GM06990 (cell line): Measurements from ENCODE around the gene ASXL2.

Source experiments
- DNase-seq: peaks from one replicate; pipeline ENCODE4 v3.0.0-alpha.2; 2011; ENCODE audit not compliant: insufficient read length; ENCODE audit errors: extremely low read depth
- H3K27me3 ChIP-seq: replicated peaks from 2 replicates; pipeline ENCODE4 v1.6.0; 2011; ENCODE audit warnings: low read length; ENCODE audit not compliant: control insufficient read depth, insufficient read depth
- H3K36me3 ChIP-seq: 2 replicates; pipeline ENCODE4 v1.5.1; 2011; ENCODE audit warnings: low read length; ENCODE audit not compliant: control insufficient read depth, insufficient read depth
- H3K4me3 ChIP-seq: replicated peaks from 2 replicates; pipeline ENCODE4 v1.5.1; 2011; ENCODE audit warnings: low read depth, mild to moderate bottlenecking, control low read depth, low read length
- CTCF ChIP-seq: IDR thresholded peaks from 2 replicates; pipeline ENCODE4 v1.5.1; 2011; ENCODE audit warnings: low read length, control low read depth, mild to moderate bottlenecking, inconsistent platforms; ENCODE audit not compliant: insufficient read depth, poor library complexity, severe bottlenecking

The ASXL2 gene

DNA sequence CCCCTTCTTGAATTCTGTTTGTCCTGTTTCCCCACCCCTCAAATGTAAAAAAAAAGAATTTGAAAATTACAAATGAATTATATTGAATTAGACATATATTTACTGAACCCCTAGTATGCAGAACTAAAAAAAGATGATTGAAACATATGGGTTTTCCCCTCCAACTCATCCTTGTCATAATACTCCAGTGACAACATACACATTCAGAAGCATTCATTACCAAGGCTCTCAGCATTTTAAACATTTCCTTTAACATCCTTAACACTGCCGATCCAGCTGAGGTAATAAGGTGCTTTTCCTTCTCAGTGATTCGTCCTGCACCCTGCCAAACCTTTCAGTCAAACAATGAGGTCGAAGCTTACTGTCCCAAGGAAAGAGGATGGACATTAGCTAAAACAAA, 151.8 kb downstream of the ASXL2 start:
- no peak for DNase-seq
- H3K27me3 ChIP-seq = no peaks in the 10 kb centered on the region
- no peak for TF ChIP-seq CTCF
- H3K4me3 ChIP-seq = no peak overlapping the region
- no peaks in the 10 kb centered on the region for H3K36me3 ChIP-seq

- H3K27me3 ChIP-seq = no peaks in the 10 kb centered on the region; the same call in 1 of the 2 replicates
- DNase-seq = no peak
- TF ChIP-seq CTCF = no peak
Observed at GRCh38 chr2:25725877-25726276, 152.4 kb downstream of the ASXL2 start.

DNA sequence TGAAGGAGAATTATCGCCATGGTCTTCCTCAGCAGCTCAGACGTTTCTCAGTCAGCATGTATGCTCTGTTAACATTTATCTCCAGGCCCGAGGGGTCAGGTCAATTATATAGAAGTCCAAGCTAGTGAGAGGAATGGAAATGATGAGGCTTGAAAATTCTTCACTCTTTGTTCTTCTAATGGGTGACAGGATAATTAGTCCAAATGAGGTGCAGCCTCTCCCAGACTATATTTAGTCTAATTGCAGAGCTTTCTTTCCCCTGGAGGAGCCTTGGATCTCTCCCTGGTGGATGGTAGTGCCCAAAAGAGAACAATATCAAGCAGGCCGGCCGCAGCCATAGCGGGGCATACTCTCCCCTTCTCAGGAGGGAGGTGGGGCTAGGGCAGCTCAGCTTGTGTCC, 153.5 kb downstream of the ASXL2 start:
- Histone ChIP-seq H3K36me3 (no peaks in the 10 kb centered on the region), H3K4me3 (no peak overlapping the region), H3K27me3 (no peaks in the 10 kb centered on the region; the same call in 1 of the 2 replicates)
- TF ChIP-seq CTCF = no peak
- no peak for DNase-seq

More at GRCh38 chr2:25725877-25726276, 152.4 kb downstream of the ASXL2 start:
- Histone ChIP-seq H3K4me3 (no peak overlapping the region), H3K36me3 (no peaks in the 10 kb centered on the region)

- Histone ChIP-seq H3K27me3 (no peaks in the 10 kb centered on the region; the same call in 1 of the 2 replicates), H3K4me3 (no peak overlapping the region), H3K36me3 (no peaks in the 10 kb centered on the region)
- TF ChIP-seq CTCF = no peak
- DNase-seq = no peak
Observed at GRCh38 chr2:25722224-25722623, 156.1 kb downstream of the ASXL2 start.

DNA sequence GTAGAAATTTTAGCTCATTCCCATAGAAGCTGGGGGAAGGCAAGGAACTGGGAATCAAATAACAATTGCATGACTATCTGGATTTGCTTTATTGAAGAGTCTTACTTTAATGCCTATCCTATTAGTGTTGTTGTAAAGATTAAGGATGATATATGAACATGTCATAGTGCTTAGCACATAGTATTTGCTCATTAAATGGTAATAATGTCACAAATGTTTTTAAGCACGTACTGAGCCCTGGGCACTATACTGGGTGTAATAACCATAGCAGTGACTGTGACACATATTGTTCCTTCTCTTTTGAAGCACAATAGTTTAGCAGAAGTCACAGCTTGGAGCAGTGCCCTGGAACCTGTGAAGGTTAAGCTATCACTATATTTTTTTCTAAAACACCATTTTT, 157.7 kb downstream of the ASXL2 start:
- TF ChIP-seq CTCF = no peak
- no peaks in the 10 kb centered on the region for H3K36me3 ChIP-seq
- no peaks in the 10 kb centered on the region; the same call in 1 of the 2 replicates for H3K27me3 ChIP-seq
- H3K4me3 ChIP-seq = no peak overlapping the region
- no peak for DNase-seq

DNA sequence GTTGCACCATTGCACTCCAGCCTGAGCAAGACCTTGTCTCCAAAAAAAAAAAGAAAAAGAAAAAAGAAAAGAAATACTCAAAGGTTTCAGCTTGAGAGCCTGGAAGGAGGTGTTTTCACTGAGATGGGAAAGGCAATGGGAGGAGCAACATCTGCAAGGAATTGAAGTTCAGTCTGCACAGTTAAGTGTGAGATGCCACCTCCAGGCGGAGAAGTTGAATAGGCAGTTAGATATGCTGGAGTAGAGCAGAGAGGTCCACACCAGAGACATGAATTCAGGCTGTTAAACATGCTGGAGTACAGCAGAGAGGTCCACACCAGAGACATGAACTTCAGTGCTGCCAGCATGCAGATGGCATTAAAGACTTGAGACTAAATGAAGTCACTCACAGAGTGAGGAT, 163.5 kb downstream of the ASXL2 start:
- no peak overlapping the region for H3K4me3 ChIP-seq
- TF ChIP-seq CTCF = no peak
- no peaks in the 10 kb centered on the region for H3K36me3 ChIP-seq
- H3K27me3 ChIP-seq = no peaks in the 10 kb centered on the region
- DNase-seq = no peak
